ENCODE measurements around the gene HTT. TPM values are rescaled to one million over a fixed set of nuclear protein-coding genes. Genes with fewer than 3 reads are reported as not detected.

Gene HTT
- total and polyA plus RNA-seq, 4 donors, result 5.1 to 82.7 (median 41.1) TPM

GRCh38 chr4:3111461-3111860 is 37.0 kb downstream of the HTT start:
- H3K9me3 ChIP-seq (ENCODE audit: control insufficient read depth, low read length), result no peaks in the 10 kb centered on the region
- WGBS, 2 donors, result 71 to 77% methylated on average over 5 of the region's 5 CpGs
- no peaks in the 10 kb centered on the region for H3K4me1 ChIP-seq (ENCODE audit: control insufficient read depth in 1 of 2, insufficient read depth in 2 of 2, low read length in 2 of 2)
- no peak overlapping the region for H3K4me3 ChIP-seq (ENCODE audit: low read length in 2 of 2)
- intact Hi-C loops (cut with DNase I), result no loop called here
- H3K36me3 ChIP-seq (ENCODE audit: control insufficient read depth in 1 of 2, insufficient read depth in 2 of 2, low read length in 1 of 2), result peaks cover 9% of the 10 kb centered on the region in 2 donors
- DNase-seq, result no peak
- no peaks in the 10 kb centered on the region for H3K27me3 ChIP-seq (ENCODE audit: control insufficient read depth in 1 of 2, insufficient read depth in 2 of 2, low read length in 1 of 2)
- ATAC-seq (ENCODE audit: low FRiP score), result no peak
- H3K27ac ChIP-seq (ENCODE audit: low read depth in 1 of 2, low read length in 2 of 2), result no peak overlapping the region

- intact Hi-C loops (cut with DNase I), result no loop called here
- Histone ChIP-seq H3K4me1 (ENCODE audit: control insufficient read depth in 1 of 2, insufficient read depth in 2 of 2, low read length in 2 of 2) (no peaks in the 10 kb centered on the region), H3K27ac (ENCODE audit: low read depth in 1 of 2, low read length in 2 of 2) (no peak overlapping the region), H3K4me3 (ENCODE audit: low read length in 2 of 2) (no peak overlapping the region), H3K27me3 (ENCODE audit: control insufficient read depth in 1 of 2, insufficient read depth in 2 of 2, low read length in 1 of 2) (no peaks in the 10 kb centered on the region), H3K9me3 (ENCODE audit: control insufficient read depth, low read length) (no peaks in the 10 kb centered on the region), H3K36me3 (ENCODE audit: control insufficient read depth in 1 of 2, insufficient read depth in 2 of 2, low read length in 1 of 2) (peaks cover 10 to 11% of the 10 kb centered on the region in 2 donors)
- DNase-seq, result no peak
- 90 to 91% methylated on average over 4 of the region's 4 CpGs for WGBS, 2 donors
- ATAC-seq (ENCODE audit: low FRiP score), result no peak
Measured at GRCh38 chr4:3112201-3112600, 37.7 kb downstream of the HTT start.

- H3K9me3 ChIP-seq (ENCODE audit: control insufficient read depth, low read length), result no peaks in the 10 kb centered on the region
- H3K36me3 ChIP-seq (ENCODE audit: control insufficient read depth in 1 of 2, insufficient read depth in 2 of 2, low read length in 1 of 2), result peaks cover 10 to 11% of the 10 kb centered on the region in 2 donors
- H3K27me3 ChIP-seq (ENCODE audit: control insufficient read depth in 1 of 2, insufficient read depth in 2 of 2, low read length in 1 of 2), result no peaks in the 10 kb centered on the region
- DNase-seq, result no peak
- no peak overlapping the region for H3K4me3 ChIP-seq (ENCODE audit: low read length in 2 of 2)
- H3K4me1 ChIP-seq (ENCODE audit: control insufficient read depth in 1 of 2, insufficient read depth in 2 of 2, low read length in 2 of 2), result no peaks in the 10 kb centered on the region
- H3K27ac ChIP-seq (ENCODE audit: low read depth in 1 of 2, low read length in 2 of 2), result no peak overlapping the region
- no peak for ATAC-seq (ENCODE audit: low FRiP score)
- WGBS, 2 donors, result 83 to 84% methylated on average over 5 of the region's 5 CpGs
- intact Hi-C loops (cut with DNase I), result no loop called here
Measured at GRCh38 chr4:3112609-3113469, 38.4 kb downstream of the HTT start.

- no peak overlapping the region for H3K4me3 ChIP-seq (ENCODE audit: low read length in 2 of 2)
- H3K27me3 ChIP-seq (ENCODE audit: control insufficient read depth in 1 of 2, insufficient read depth in 2 of 2, low read length in 1 of 2), result no peaks in the 10 kb centered on the region
- H3K4me1 ChIP-seq (ENCODE audit: control insufficient read depth in 1 of 2, insufficient read depth in 2 of 2, low read length in 2 of 2), result no peaks in the 10 kb centered on the region
- ATAC-seq (ENCODE audit: low FRiP score) (no peak), DNase-seq (no peak)
- 95 to 96% methylated on average over 6 of the region's 6 CpGs for WGBS, 2 donors
- H3K9me3 ChIP-seq (ENCODE audit: control insufficient read depth, low read length), result no peaks in the 10 kb centered on the region
- H3K27ac ChIP-seq (ENCODE audit: low read depth in 1 of 2, low read length in 2 of 2), result no peak overlapping the region
- intact Hi-C loops (cut with DNase I), result no loop called here
- peaks cover 11 to 12% of the 10 kb centered on the region in 2 donors for H3K36me3 ChIP-seq (ENCODE audit: control insufficient read depth in 1 of 2, insufficient read depth in 2 of 2, low read length in 1 of 2)
Measured at GRCh38 chr4:3114377-3114776, 39.9 kb downstream of the HTT start.

GRCh38 chr4:3115637-3116270 is 41.3 kb downstream of the HTT start:
- peaks cover 9 to 11% of the 10 kb centered on the region in 2 donors for H3K36me3 ChIP-seq (ENCODE audit: control insufficient read depth in 1 of 2, insufficient read depth in 2 of 2, low read length in 1 of 2)

GRCh38 chr4:3116955-3117354 is 42.5 kb downstream of the HTT start:
- no peak overlapping the region for H3K4me3 ChIP-seq (ENCODE audit: low read length in 2 of 2)
- no peak overlapping the region for H3K27ac ChIP-seq (ENCODE audit: low read depth in 1 of 2, low read length in 2 of 2)
- ATAC-seq (ENCODE audit: low FRiP score), result no peak
- H3K36me3 ChIP-seq (ENCODE audit: control insufficient read depth in 1 of 2, insufficient read depth in 2 of 2, low read length in 1 of 2), result peaks cover 6 to 10% of the 10 kb centered on the region in 2 donors
- no peaks in the 10 kb centered on the region for H3K9me3 ChIP-seq (ENCODE audit: control insufficient read depth, low read length)
- no peaks in the 10 kb centered on the region for H3K27me3 ChIP-seq (ENCODE audit: control insufficient read depth in 1 of 2, insufficient read depth in 2 of 2, low read length in 1 of 2)
- H3K4me1 ChIP-seq (ENCODE audit: control insufficient read depth in 1 of 2, insufficient read depth in 2 of 2, low read length in 2 of 2), result no peaks in the 10 kb centered on the region
- DNase-seq, result no peak
- intact Hi-C loops (cut with DNase I), result no loop called here
- 72 to 74% methylated on average over 2 of the region's 2 CpGs for WGBS, 2 donors

More at GRCh38 chr4:3115637-3116270, 41.3 kb downstream of the HTT start:
- Histone ChIP-seq H3K27me3 (ENCODE audit: control insufficient read depth in 1 of 2, insufficient read depth in 2 of 2, low read length in 1 of 2) (no peaks in the 10 kb centered on the region), H3K4me1 (ENCODE audit: control insufficient read depth in 1 of 2, insufficient read depth in 2 of 2, low read length in 2 of 2) (no peaks in the 10 kb centered on the region), H3K9me3 (ENCODE audit: control insufficient read depth, low read length) (no peaks in the 10 kb centered on the region), H3K27ac (ENCODE audit: low read depth in 1 of 2, low read length in 2 of 2) (no peak overlapping the region), H3K4me3 (ENCODE audit: low read length in 2 of 2) (no peak overlapping the region)
- DNase-seq, result no peak
- 89 to 91% methylated on average over 15 of the region's 15 CpGs for WGBS, 2 donors
- no peak for ATAC-seq (ENCODE audit: low FRiP score)
- intact Hi-C loops (cut with DNase I), result no loop called here

GRCh38 chr4:3118312-3118711 is 43.8 kb downstream of the HTT start:
- no peak for DNase-seq
- no peak overlapping the region for H3K4me3 ChIP-seq (ENCODE audit: low read length in 2 of 2)
- WGBS, 2 donors, result 74 to 75% methylated on average over 8 of the region's 8 CpGs
- H3K9me3 ChIP-seq (ENCODE audit: control insufficient read depth, low read length), result no peaks in the 10 kb centered on the region
- intact Hi-C loops (cut with DNase I), result no loop called here
- no peak overlapping the region for H3K27ac ChIP-seq (ENCODE audit: low read depth in 1 of 2, low read length in 2 of 2)
- no peak for ATAC-seq (ENCODE audit: low FRiP score)
- no peaks in the 10 kb centered on the region for H3K27me3 ChIP-seq (ENCODE audit: control insufficient read depth in 1 of 2, insufficient read depth in 2 of 2, low read length in 1 of 2)
- peaks cover 6 to 8% of the 10 kb centered on the region in 2 donors for H3K36me3 ChIP-seq (ENCODE audit: control insufficient read depth in 1 of 2, insufficient read depth in 2 of 2, low read length in 1 of 2)
- H3K4me1 ChIP-seq (ENCODE audit: control insufficient read depth in 1 of 2, insufficient read depth in 2 of 2, low read length in 2 of 2), result no peaks in the 10 kb centered on the region

- WGBS, 2 donors, result 73% methylated on average over 2 of the region's 2 CpGs
- Histone ChIP-seq H3K4me1 (ENCODE audit: control insufficient read depth in 1 of 2, insufficient read depth in 2 of 2, low read length in 2 of 2) (no peaks in the 10 kb centered on the region), H3K27me3 (ENCODE audit: control insufficient read depth in 1 of 2, insufficient read depth in 2 of 2, low read length in 1 of 2) (no peaks in the 10 kb centered on the region), H3K9me3 (ENCODE audit: control insufficient read depth, low read length) (no peaks in the 10 kb centered on the region), H3K36me3 (ENCODE audit: control insufficient read depth in 1 of 2, insufficient read depth in 2 of 2, low read length in 1 of 2) (peaks cover 6 to 8% of the 10 kb centered on the region in 2 donors), H3K27ac (ENCODE audit: low read depth in 1 of 2, low read length in 2 of 2) (no peak overlapping the region), H3K4me3 (ENCODE audit: low read length in 2 of 2) (no peak overlapping the region)
- no peak for DNase-seq
- intact Hi-C loops (cut with DNase I), result no loop called here
- no peak for ATAC-seq (ENCODE audit: low FRiP score)
Measured at GRCh38 chr4:3119464-3119863, 45.0 kb downstream of the HTT start.

GRCh38 chr4:3121110-3121509 is 46.6 kb downstream of the HTT start:
- no peak for ATAC-seq (ENCODE audit: low FRiP score)
- no peaks in the 10 kb centered on the region for H3K9me3 ChIP-seq (ENCODE audit: control insufficient read depth, low read length)
- no peaks in the 10 kb centered on the region for H3K27me3 ChIP-seq (ENCODE audit: control insufficient read depth in 1 of 2, insufficient read depth in 2 of 2, low read length in 1 of 2)
- no peak for DNase-seq
- no peak overlapping the region for H3K4me3 ChIP-seq (ENCODE audit: low read length in 2 of 2)
- WGBS, 2 donors, result 94% methylated on average over 9 of the region's 9 CpGs
- H3K27ac ChIP-seq (ENCODE audit: low read depth in 1 of 2, low read length in 2 of 2), result no peak overlapping the region
- no peaks in the 10 kb centered on the region for H3K4me1 ChIP-seq (ENCODE audit: control insufficient read depth in 1 of 2, insufficient read depth in 2 of 2, low read length in 2 of 2)
- peaks cover 6 to 7% of the 10 kb centered on the region in 2 donors for H3K36me3 ChIP-seq (ENCODE audit: control insufficient read depth in 1 of 2, insufficient read depth in 2 of 2, low read length in 1 of 2)
- intact Hi-C loops (cut with DNase I), result no loop called here

All from aorta (tissue), 5 donors.